AG20443 (cell line): Measurements from ENCODE around the gene PAN3.
"Not testable (repeated sequence)": the region's sequence is repeated elsewhere in the genome, so short reads cannot be mapped to it uniquely, and the experiment has no call there.

ENCODE experiments used
- DNase-seq: peaks from one replicate; pipeline ENCODE4 v3.0.0; 2012; ENCODE audit warnings: low spot score, mixed read lengths

PAN3 gene

DNA sequence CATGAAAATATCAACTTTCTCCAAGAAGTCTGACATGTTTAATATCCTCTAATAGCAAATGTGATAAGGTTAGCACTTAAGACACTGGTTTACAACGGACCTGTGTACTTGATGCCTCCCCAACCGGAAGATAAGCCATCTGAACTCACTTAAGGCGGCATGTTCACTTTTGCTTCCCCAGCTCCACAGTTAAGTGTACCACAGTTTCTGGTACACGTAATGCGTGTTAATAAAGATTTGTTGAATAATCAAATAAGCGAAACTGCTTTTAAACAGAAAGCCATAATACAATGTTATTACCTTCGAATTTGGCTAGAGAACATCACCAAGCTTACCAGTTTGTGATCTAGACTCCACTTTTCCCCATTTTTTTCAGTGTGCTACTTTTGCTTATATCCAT lies 1.4 kb upstream of the PAN3 start:
- no peak for DNase-seq

DNA sequence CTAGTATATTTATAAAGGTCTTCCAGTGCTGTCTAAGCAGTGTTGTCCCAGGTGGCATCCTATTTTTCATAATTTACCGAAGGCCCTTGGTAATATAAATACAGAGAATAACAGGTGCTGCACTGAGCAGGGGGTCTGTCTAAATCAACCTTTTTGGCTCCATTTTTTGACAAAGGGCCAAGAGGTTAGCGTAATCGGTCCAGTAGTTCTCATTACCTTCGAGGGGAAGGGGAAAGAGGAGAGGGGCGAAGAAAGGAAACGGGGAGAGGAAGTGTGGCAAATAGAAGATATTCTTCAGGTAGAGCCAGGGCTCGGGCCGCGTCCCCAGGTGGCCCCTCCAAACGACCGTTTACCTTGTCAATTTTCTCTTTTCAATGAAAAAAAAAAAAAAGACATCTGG lies 749 bp upstream of the PAN3 start:
- no peak for DNase-seq

DNA sequence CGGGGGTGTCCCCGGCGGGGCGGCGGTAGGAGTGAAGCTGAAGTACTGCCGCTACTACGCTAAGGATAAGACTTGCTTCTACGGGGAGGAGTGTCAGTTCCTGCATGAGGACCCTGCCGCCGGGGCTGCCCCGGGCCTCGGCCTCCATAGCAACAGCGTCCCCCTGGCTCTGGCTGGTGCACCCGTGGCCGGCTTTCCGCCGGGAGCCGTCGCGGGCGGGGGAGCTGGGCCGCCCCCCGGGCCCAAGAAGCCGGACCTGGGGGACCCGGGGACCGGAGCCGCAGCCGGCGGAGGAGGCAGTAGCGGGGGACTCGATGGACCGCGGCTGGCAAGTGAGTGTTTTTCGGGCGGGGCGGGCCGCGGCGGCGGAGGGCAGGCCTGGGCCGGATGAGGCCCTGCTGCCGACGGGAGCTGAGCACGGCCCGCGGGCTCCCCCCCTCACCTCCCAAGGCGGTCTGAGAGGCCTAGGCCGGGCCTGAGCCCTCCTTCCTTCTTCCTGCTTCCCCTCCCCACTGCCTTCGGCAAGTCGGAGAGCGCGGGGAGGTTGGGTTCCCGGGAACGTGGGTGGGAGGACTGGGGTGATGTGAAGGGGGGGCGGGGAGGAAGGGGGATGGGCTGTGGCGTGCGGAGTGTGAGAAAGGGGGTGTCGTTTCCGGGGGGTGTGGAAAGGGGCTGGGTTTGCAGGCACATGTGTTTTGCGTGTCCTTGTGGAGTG lies 568 bp downstream of the PAN3 start:
- peak; percentile 84 for DNase-seq

DNA sequence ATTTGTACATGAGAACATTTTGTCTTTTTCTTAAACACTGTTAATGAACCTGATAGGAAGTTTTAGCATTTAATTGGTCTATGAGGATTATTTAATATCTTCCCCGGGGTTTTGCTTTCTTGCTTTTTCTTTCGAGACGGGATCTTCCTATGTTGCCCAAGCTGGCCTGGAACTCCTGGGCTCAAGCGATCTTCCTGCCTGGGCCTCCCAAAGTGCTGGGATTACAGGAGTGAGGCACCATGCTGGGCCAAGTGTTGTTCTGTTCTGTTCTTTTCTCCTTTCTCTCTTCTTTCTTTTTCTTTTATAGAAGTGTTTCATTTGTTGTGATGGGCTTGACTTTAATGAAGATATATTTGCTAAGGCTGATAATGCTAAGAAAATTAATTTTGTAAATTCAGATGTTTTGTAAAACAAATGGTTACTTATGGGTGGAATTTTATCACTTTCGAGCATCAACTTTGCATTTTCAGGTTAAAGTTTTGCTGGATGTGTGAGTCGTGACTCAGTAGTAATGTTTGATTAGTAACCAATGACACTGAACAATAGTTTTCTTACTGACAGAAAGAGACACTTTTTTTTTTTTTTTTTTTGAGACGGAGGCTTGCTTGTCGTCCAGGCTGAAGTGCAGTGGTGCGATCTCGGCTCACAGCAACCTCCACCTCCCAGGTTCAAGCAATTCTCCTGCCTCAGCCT lies 2.2 kb downstream of the PAN3 start:
- no peak for DNase-seq

DNA sequence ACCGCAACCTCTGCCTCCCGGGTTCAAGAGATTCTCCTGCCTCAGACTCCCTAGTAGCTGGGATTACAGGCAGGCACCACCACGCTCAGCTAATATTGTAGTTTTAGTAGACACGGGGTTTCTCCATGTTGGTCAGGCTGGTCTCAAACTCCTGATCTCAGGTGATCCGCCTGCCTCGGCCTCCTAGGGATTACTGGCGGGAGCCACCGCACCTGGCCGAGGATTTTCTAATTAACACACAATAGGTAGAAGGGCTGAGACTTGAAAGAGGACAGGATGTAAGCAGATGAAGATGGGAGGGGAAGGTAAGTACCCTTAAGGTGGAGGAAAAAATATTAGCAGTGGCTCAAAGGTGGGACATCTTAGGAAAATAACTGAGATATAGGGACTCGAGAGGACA lies 3.2 kb downstream of the PAN3 start:
- DNase-seq = not testable (repeated sequence)

DNA sequence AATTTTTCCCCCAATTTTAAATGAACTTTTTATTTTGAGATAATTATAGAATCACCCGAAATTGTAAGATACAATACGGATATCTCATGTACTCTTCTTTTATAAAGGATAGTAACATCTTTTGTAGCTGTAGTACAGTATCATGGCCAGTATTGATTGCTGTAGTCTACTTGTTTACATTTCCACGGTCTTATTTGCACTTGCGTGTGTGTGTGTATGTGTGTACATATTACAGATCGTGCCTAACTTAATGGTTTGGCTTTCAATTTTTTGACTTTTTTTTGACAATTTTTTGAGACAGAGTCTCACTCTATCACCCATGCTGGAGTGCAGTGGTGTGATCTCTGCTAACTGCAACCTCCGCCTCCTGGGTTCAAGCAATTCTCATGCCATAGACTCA lies 6.7 kb downstream of the PAN3 start:
- no peak for DNase-seq

DNA sequence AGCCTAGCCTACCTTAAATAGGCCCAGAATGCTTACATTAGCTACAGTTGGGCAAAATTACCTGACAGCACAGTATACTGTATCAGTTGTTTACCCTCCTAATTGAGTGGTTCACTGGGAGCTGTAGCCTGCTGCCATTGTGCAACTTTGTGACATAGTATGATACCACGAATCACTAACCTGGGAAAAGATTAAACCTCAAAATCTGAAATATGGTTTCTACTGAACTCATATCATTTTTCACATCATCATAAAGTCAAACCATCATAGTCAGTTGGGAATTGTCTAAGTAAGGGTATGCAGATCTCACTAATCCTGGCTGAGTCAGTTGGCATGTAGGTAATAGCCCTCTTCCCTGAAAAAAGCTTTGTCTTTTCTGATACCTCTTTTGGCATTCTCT lies 9.2 kb downstream of the PAN3 start:
- no peak for DNase-seq

DNA sequence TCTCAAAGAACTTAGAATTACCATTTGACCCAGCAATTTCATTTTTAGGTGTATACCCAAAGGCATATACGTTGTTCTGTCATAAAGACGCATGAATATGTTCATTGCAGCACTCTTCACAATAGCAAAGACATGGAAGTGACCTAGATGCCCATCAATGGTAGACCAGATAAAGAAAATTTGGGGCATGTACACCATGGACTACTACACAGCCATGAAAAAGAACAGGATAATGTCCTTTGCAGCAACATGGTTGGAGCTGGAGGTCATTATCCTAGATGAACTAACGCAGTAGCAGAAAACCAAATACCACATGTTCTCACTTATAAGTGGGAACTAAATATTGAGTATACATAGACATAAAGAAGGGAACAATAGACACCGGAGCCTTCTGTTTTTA lies 20.7 kb downstream of the PAN3 start:
- DNase-seq = no peak

DNA sequence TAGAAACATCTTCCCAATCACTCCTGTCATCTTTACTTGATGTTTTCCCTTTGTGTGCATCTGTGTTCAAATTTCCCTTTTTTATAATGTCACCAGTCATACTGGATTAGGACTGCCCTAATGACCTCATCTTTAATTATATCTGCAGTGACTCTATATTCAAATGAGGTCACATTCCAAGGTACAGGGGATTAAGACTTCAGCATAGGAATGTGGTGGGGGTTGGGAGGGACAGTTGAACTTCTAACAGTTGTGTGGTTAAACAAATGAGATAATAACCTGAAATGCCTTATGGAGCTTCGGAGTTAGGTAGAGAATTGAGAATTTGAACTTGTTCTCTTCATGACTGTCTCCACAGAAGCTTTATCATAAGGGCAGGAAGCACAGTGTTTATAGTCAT lies 23.0 kb downstream of the PAN3 start:
- DNase-seq = peak; percentile 20

DNA sequence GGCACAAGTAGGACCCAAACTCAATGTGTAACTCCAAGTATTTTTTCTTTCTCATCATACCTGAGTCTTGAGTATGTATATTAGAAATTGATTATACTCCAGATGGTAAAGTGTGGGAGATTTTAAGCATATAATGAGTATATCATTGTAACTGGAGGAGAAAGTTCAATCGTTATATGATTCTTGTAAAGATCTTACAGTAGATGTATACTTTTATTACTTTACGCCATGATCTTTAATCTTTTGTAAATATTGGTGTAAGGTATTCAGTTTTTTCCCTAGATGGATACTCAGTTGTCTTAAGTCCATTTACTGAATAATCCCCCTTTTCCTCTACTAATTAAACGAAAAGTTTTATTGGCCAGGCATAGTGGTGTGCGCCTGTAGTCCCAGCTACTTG lies 25.2 kb downstream of the PAN3 start:
- DNase-seq = no peak

DNA sequence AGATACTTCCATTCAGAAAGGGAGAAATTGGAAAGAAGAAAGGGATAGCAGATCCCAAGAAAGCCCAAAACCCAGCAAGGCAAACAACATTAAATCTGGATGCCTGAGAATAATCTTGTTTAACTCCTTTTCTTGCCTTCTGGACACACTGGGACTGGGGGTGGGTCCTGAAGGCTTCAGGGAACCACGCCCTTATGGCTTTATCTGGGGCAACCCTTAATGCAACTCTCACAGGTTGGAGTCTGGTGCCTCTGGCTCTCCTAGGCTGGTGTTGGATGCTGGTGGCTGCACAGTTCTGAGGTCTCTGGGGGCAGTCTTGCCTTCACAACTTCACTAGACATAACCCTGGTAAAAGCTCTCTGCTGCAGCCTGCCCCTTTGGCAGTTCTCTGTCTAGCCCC lies 27.9 kb downstream of the PAN3 start:
- DNase-seq = no peak

DNA sequence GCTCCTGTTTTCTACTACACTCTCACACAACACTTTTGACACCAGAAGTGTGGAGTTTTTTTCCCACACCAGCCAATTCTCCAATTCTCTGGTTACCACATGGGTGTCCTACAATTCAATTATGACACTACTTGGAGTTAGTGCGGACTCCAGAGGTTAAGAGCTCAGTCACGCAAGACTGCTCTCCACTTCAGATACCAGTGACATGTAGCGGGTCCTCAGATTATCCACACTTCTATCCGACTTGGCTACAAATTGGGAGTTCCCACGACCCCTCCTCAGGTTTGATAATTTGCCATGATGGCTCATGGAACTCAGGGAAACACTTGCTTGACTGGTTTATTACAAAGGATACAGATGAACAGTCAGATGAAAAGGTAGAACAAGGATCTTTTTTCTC lies 32.9 kb downstream of the PAN3 start:
- DNase-seq = no peak

DNA sequence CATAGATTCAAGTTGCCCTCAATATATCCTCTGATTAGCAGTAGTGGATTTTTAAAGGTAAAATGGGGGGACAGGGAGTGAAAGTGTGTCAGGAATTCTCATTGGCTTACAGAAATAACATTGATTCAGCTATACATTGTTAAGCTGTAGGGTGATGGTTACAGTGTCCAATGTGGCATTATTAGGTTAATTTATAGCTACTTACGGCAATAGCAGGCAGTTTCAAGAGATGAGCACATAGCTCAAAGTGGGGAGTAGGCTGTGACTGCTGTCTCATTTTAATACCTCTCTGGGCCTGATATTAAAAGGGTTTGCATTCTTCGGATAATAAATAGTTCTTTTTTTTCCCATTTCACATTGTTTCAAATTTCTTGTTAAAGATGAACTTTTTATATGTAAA lies 34.6 kb downstream of the PAN3 start:
- no peak for DNase-seq

DNA sequence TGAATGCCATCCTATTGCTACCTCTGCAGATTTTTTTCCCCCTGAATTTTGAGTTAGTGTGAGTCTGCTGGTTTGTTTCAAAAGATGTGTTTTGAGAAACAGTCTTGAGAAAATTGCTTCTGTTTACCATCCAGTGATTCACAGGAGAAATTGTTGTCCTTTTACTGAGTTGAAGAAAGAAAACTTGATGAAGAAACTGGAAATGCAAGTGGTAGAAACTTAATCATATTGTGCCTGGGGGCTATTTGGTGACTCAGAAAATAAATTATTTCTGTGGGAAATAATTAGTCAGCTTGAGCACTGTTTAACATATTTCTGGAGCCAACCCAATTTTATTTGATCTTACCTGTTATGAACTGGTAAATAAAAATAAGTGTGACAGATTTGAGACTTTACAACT lies 35.4 kb downstream of the PAN3 start:
- no peak for DNase-seq

DNA sequence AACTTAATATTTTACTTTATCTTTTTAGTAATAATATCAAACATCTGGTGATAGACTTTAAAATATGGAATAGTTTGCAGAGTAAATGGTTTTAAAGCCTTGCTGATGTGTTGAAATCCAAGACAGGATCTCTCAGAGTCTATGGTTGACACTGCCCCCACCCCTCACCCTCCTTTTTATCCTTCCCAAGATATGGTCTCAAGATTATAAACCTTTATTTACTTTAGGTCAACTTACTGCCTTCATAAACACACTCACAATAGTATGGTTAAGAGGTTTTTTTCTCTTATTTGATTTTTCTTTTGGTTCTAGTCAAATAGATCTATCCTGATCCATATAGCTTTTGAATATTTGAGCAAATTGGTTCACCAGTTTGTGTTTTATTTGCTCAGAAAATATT lies 39.0 kb downstream of the PAN3 start:
- DNase-seq = no peak

DNA sequence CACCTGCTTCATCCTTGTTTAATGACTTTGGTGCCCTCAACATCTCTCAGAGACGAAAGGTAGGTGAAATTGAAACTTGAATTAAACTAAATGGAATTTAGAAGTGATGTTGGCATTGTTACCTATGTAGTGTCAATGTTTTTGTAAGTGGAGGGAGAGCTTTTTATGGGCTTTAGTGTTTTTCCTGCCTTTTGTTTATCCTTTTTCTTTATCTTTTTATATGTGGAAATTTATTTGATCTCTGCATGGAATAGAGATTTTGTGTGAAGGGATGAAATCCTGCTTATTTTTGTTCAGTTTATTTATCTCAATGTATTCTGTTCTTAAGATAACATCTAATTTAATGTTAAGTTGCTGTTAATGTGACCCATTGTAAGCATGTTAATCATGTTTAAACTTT lies 39.5 kb downstream of the PAN3 start:
- DNase-seq = no peak

DNA sequence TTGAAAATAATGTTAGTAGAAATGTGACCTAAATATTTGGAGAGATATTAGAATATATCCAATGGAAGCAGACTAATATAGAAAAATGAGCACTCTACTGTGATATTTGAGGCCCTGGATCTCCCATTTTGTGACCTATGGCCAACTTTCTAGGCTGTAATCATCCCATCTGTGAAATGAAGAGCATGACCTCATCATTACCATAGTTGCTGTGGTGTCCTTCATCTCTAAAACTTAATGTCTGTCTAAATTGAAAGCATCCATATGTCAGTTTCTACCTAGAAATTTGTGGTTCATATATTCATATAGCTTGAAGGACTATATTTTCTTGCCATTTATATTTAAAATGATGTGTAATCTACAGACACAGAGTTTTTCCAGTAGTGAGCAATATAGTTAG lies 41.6 kb downstream of the PAN3 start:
- no peak for DNase-seq

DNA sequence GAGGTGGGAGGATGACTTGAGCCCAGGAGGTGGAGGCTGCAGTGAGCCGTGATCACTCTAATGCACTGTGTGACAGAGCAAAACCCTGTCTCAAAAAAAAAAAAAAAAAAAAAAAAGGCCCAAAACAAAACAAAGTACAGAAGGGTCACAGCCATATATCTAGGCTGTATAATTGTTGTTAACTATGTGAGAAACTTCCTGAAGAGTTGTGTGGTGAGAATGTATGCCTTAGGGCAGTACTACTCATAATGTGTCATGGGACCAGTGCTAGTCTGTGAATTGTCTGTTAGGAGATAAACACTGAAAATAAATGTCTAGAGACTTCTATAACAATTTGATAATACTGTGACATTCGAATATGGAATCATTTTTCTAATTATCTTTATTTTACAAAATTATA lies 43.1 kb downstream of the PAN3 start:
- DNase-seq = peak; percentile 30

DNA sequence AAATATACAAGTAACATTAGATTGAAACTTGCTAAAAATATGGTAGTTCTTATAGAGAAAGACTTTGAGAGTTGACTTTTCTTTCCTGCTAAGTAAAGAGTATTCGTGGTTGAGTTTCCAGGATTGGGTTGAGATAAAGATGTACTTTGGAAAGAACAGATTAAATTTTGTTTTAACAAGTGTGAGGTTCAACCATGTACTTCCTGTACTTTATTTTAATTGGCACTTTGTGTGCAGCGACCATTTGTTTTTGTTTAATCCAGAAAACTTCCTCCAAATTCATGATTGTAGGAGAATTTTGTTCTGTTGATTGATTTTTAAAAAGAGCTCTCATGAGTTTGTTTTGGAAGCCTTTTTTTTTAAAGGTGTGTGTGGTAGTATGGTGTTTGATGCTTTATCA lies 46.9 kb downstream of the PAN3 start:
- no peak for DNase-seq

DNA sequence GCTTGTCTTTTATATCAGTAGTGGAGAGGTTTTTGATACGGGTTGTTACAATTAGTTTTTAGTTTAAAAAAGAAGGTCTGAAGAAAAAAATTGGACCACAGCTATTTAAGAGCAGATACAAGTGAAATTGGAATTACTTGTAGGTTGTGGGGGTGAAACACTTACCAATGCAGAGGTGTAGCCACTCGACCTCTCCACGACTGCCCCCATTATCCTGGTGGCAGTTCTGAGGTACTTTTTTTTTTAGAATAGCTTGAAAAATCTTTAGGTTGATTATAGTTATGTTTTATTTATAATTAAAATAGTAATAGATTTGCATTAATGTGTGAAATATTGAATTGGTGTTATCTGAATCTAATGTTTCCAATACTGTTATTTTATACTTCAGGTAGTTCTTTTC lies 60.7 kb downstream of the PAN3 start:
- no peak for DNase-seq

DNA sequence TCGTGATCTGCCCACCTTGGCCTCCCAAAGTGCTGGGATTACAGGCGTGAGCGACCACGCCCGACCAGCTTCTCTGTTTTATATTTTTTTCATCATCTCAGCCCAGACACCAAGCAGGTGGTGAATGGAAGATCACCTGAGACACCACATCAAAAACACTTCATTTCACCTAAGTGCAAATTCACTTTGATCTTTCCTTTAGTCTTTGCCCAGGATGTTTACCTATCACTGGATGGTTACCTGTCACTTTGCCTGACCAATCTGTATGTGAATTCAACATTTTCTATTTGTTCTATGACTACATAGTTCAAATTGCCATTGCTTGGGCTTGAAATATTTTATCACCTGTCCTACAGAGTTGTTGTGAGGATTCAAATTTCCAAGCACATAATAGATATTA lies 65.7 kb downstream of the PAN3 start:
- DNase-seq = no peak

DNA sequence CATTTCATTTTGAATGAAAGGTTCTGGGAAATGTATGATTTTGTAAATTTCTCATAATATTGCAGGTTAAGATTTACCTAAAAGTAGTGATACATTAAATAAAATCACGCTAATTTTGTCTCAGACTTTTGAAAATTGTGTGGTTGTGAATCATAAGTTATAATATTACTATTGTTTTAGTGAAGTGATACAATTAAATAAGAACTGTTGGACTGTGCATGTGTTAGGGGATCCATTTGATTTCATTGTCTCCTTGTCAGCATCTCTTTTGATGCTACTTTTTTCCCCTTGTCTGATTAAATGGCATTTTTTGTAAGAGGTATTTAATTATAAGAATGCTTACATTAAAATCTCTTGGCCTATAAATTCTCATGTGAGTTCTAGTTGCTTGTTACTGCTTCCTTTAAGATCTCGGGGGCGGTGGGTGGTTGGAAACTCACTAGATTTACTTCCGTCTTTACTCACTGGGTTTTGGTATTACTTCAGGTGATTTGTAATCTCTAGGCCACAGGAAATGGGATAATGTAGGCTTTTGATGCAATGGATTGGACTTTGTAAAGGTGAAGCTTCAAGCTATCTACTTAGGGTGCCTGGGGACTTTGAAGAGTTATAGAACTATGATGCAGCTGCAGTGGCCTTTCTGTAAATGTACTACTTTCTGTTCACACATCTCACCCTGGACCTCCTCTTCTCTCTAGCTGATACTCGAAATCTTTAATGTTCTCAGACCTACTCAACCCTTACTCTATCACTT lies 66.5 kb downstream of the PAN3 start:
- DNase-seq = no peak

DNA sequence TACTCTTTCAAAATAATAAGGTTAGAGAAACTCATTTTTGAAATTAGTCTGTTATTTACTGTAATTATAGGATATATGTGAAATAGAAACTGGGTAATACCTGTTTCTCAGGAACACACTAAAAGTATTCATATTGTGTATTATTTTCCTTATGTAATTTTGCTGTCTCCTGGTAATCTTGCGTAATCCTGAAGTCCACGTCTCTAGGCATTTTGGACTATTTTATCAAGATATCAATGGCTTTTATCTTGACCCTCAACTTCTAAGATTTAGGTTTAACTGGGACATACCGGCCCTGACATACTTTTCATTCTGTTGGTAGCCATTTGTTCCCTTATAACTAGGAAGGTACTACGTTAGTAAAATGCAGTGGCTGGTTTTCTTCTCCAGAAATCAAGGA lies 80.3 kb downstream of the PAN3 start:
- DNase-seq = no peak
